Loucy (cell line): ENCODE results near the gene POLR2L.

Experiments
- H2AFZ ChIP-seq: fragments of 200-600 bp; sonication (generic); 2 replicates; pipeline ENCODE4 v1.6.0; 2016; ENCODE audit warnings: antibody characterized with exemption, mild to moderate bottlenecking, low read length, moderate library complexity
- H3F3A ChIP-seq: fragments of 200-600 bp; 2 replicates; pipeline ENCODE4 v1.6.0; 2016; ENCODE audit warnings: antibody characterized with exemption, low read depth, mild to moderate bottlenecking
- H3K27me3 ChIP-seq: fragments of 200-600 bp; sonication (generic); 2 replicates; pipeline ENCODE4 v1.6.1; 2014; ENCODE audit warnings: low read length, mild to moderate bottlenecking; ENCODE audit not compliant: insufficient read depth, poor library complexity, severe bottlenecking
- H3K36me3 ChIP-seq: fragments of 200-600 bp; sonication (generic); 2 replicates; pipeline ENCODE4 v1.6.1; 2016; ENCODE audit warnings: low read length; ENCODE audit not compliant: insufficient read depth
- H3K4me1 ChIP-seq: fragments of 200-600 bp; sonication (generic); 2 replicates; pipeline ENCODE4 v1.5.1; 2014; ENCODE audit warnings: low read length, mild to moderate bottlenecking; ENCODE audit not compliant: insufficient read depth, poor library complexity, severe bottlenecking
- H3K4me2 ChIP-seq: fragments of 200-600 bp; sonication (generic); 2 replicates; pipeline ENCODE4 v1.6.0; 2014; ENCODE audit warnings: antibody characterized with exemption, low read length, low read depth, mild to moderate bottlenecking; ENCODE audit not compliant: poor library complexity, severe bottlenecking
- H3K4me3 ChIP-seq: fragments of 200-600 bp; sonication (generic); 2 replicates; pipeline ENCODE4 v1.5.1; 2014; ENCODE audit warnings: low read length, mild to moderate bottlenecking, mixed read lengths; ENCODE audit not compliant: poor library complexity, severe bottlenecking
- H3K79me2 ChIP-seq: fragments of 200-600 bp; sonication (generic); 2 replicates; pipeline ENCODE4 v1.6.1; 2014; ENCODE audit warnings: low read length; ENCODE audit not compliant: insufficient read depth
- H3K9ac ChIP-seq: fragments of 200-600 bp; sonication (generic); 2 replicates; pipeline ENCODE4 v1.6.0; 2014; ENCODE audit warnings: mild to moderate bottlenecking, low read depth, low read length, moderate library complexity; ENCODE audit not compliant: poor library complexity, severe bottlenecking
- H3K9me2 ChIP-seq: fragments of 200-600 bp; sonication (generic); replicated peaks from 2 replicates; pipeline ENCODE4 v1.6.1; 2016; ENCODE audit warnings: low read depth, low read length, mixed read lengths
- H3K9me3 ChIP-seq: fragments of 200-600 bp; sonication (generic); 2 replicates; pipeline ENCODE4 v1.6.1; 2014; ENCODE audit warnings: mild to moderate bottlenecking, antibody characterized with exemption, low read length, low read depth; ENCODE audit not compliant: insufficient read depth
- H4K20me1 ChIP-seq: fragments of 200-600 bp; sonication (generic); 2 replicates; pipeline ENCODE4 v1.6.0; 2014; ENCODE audit warnings: antibody characterized with exemption, low read length, mild to moderate bottlenecking; ENCODE audit not compliant: insufficient read depth, poor library complexity, severe bottlenecking
- EZH2phosphoT487 ChIP-seq: fragments of 200-600 bp; IDR thresholded peaks from 2 replicates; pipeline ENCODE4 v1.6.1; 2018; ENCODE audit warnings: antibody characterized with exemption, mild to moderate bottlenecking, moderate library complexity, borderline replicate concordance
- TF ChIP-seq, protein P1 (sequence below): fragments of 200-600 bp; sonication (generic); conservative IDR thresholded peaks from 2 replicates; pipeline ENCODE4 v1.5.1; 2014; ENCODE audit warnings: mild to moderate bottlenecking, antibody characterized with exemption, low read length

The POLR2L gene

DNA sequence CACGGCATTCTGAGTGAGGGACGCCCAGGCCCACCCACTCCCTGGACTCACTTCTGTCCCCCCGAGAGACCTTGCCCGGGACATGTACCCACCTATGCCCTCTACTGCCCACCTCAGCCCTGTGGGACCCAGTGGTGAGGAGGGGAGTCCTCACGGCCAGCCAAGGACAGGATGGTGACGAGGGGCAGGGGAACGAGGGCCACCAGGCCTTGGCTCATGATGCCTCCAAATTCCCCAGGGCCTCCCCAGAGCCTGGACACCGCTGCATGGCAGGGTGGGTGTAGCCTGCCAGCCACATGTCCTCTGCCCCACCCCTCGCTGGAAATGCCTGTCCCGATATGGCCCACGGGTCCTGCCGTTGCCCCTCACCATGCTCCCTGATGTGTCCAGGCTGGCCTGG lies 26.5 kb upstream of the POLR2L start:
- Histone ChIP-seq H3K9ac (no peak overlapping the region), H4K20me1 (no peaks in the 10 kb centered on the region), H3K9me2 (no peaks in the 10 kb centered on the region)

DNA sequence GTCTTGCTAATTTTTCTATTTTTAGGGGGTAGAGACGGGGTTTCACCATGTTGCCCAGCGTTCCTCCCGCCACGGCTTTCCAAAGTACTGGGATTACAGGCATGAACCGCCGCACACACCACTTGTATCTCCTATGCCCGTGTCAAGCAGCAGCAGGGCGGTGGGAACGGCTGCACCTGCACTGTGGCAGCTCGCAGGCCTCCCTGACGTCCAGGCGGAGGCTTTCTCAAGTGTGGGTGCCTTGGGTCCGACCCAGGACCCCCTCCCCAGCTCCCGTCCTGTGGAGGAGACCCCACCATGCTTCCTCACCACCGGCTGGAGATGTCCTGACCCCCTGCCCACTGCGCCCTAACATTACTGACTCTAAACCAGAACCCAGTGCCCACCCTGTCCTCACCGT lies 26.1 kb upstream of the POLR2L start:
- no peaks in the 10 kb centered on the region for H3K4me1 ChIP-seq

More for the DNA sequence above, 26.5 kb upstream of the POLR2L start:
- H2AFZ ChIP-seq = no peak overlapping the region
- TF ChIP-seq, protein P1, sequence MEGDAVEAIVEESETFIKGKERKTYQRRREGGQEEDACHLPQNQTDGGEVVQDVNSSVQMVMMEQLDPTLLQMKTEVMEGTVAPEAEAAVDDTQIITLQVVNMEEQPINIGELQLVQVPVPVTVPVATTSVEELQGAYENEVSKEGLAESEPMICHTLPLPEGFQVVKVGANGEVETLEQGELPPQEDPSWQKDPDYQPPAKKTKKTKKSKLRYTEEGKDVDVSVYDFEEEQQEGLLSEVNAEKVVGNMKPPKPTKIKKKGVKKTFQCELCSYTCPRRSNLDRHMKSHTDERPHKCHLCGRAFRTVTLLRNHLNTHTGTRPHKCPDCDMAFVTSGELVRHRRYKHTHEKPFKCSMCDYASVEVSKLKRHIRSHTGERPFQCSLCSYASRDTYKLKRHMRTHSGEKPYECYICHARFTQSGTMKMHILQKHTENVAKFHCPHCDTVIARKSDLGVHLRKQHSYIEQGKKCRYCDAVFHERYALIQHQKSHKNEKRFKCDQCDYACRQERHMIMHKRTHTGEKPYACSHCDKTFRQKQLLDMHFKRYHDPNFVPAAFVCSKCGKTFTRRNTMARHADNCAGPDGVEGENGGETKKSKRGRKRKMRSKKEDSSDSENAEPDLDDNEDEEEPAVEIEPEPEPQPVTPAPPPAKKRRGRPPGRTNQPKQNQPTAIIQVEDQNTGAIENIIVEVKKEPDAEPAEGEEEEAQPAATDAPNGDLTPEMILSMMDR = no peak
- no peak for TF ChIP-seq EZH2phosphoT487
- H3K36me3 ChIP-seq = no peaks in the 10 kb centered on the region
- no peak overlapping the region for H3K4me3 ChIP-seq
- H3K4me2 ChIP-seq = no peak overlapping the region
- H3K4me1 ChIP-seq = no peaks in the 10 kb centered on the region
- H3K9me3 ChIP-seq = no peaks in the 10 kb centered on the region
- H3K27me3 ChIP-seq = no peaks in the 10 kb centered on the region
- no peaks in the 10 kb centered on the region for H3K79me2 ChIP-seq
- H3F3A ChIP-seq = no peaks in the 10 kb centered on the region

DNA sequence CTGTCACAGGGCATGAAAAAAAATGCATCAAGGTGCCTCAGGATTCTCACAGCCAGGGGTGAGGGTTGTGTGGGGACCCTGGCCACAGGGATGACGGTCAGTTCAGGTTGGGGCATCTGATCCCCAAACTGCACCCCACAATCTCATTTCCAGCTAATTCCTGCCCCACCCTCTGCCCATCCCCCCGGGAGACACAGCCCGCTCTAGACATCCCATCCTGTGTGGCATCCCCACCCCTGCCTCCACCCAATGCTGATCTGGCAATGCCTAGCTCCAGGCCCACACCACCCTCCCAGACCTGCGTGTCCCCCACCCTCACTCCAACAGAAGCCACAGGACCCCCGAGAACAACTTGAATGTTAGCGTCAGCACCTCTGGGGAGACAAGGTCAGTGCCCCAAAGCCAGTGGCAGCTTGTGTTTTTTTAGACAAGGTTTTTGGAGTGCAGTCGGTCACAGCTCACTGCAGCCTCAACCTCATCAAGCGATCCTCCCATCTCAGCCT lies 25.6 kb upstream of the POLR2L start:
- Histone ChIP-seq H3K9ac (no peak overlapping the region), H3F3A (no peaks in the 10 kb centered on the region), H3K79me2 (no peaks in the 10 kb centered on the region), H3K4me1 (no peaks in the 10 kb centered on the region), H3K9me2 (no peaks in the 10 kb centered on the region), H4K20me1 (no peaks in the 10 kb centered on the region), H3K4me2 (no peak overlapping the region), H3K9me3 (no peaks in the 10 kb centered on the region), H3K27me3 (no peaks in the 10 kb centered on the region), H3K4me3 (no peak overlapping the region), H3K36me3 (no peaks in the 10 kb centered on the region), H2AFZ (no peak overlapping the region)
- TF ChIP-seq, protein P1 = no peak

More for the DNA sequence above, 26.1 kb upstream of the POLR2L start:
- Histone ChIP-seq H3K4me3 (no peak overlapping the region), H3K27me3 (no peaks in the 10 kb centered on the region), H3K9me2 (no peaks in the 10 kb centered on the region), H4K20me1 (no peaks in the 10 kb centered on the region), H3F3A (no peaks in the 10 kb centered on the region), H3K9ac (no peak overlapping the region), H2AFZ (no peak overlapping the region), H3K4me2 (no peak overlapping the region), H3K36me3 (no peaks in the 10 kb centered on the region), H3K79me2 (no peaks in the 10 kb centered on the region), H3K9me3 (no peaks in the 10 kb centered on the region)
- TF ChIP-seq, protein P1 = no peak
- no peak for TF ChIP-seq EZH2phosphoT487
